HEK293T (cell line): ENCODE data around the gene MYH7.
"Not testable (repeated sequence)": the region's sequence is repeated elsewhere in the genome, so short reads cannot be mapped to it uniquely, and the experiment has no call there.

ENCODE experiments used
- CTCF ChIA-PET: fragments of 350-600 bp; formaldehyde crosslinking; extraction: SDS; loops from one replicate; lab custom pipeline; 2021; ENCODE audit warnings: antibody characterized with exemption, inconsistent platforms; lab: Yijun Ruan, JAX
- POLR2A ChIA-PET: fragments of 350-600 bp; formaldehyde crosslinking; extraction: SDS; loops from one replicate; lab custom pipeline; 2020; ENCODE audit warnings: antibody characterized with exemption, inconsistent platforms; lab: Yijun Ruan, JAX
- DNase-seq: peaks from one replicate; pipeline ENCODE4 v3.0.0; 2012; ENCODE audit warnings: mixed read lengths; ENCODE audit errors: extremely low spot score
- ARNT ChIP-seq: fragments of 450-650 bp; IDR thresholded peaks from 2 replicates; pipeline ENCODE4 v1.6.1; 2017; ENCODE audit warnings: mild to moderate bottlenecking
- BHLHE40 ChIP-seq: fragments of 450-650 bp; IDR thresholded peaks from 2 replicates; pipeline ENCODE4 v1.6.1; 2016; ENCODE audit warnings: mild to moderate bottlenecking, moderate library complexity, borderline replicate concordance
- CTBP1 ChIP-seq: fragments of 450-650 bp; IDR thresholded peaks from 2 replicates; pipeline ENCODE4 v1.6.1; 2016; ENCODE audit warnings: borderline replicate concordance
- ELF4 ChIP-seq: fragments of 450-650 bp; IDR thresholded peaks from 2 replicates; pipeline ENCODE4 v1.6.1; 2017; ENCODE audit warnings: antibody characterized with exemption
- FOXA1 ChIP-seq: fragments of 450-650 bp; IDR thresholded peaks from 2 replicates; pipeline ENCODE4 v1.6.1; 2016; ENCODE audit warnings: mild to moderate bottlenecking
- FOXK2 ChIP-seq: fragments of 450-650 bp; IDR thresholded peaks from 2 replicates; pipeline ENCODE4 v1.6.1; 2016; ENCODE audit warnings: mild to moderate bottlenecking
- FOXM1 ChIP-seq: fragments of 450-650 bp; IDR thresholded peaks from 2 replicates; pipeline ENCODE4 v1.6.1; 2017; ENCODE audit warnings: mild to moderate bottlenecking, borderline replicate concordance
- HDGF ChIP-seq: fragments of 450-650 bp; IDR thresholded peaks from 2 replicates; pipeline ENCODE4 v1.6.1; 2017; ENCODE audit warnings: antibody characterized with exemption, borderline replicate concordance
- L3MBTL2 ChIP-seq: fragments of 450-650 bp; conservative IDR thresholded peaks from 2 replicates; pipeline ENCODE4 v1.6.1; 2016; ENCODE audit warnings: mild to moderate bottlenecking
- LEF1 ChIP-seq: fragments of 450-650 bp; IDR thresholded peaks from 2 replicates; pipeline ENCODE4 v1.6.1; 2017; ENCODE audit warnings: mild to moderate bottlenecking, borderline replicate concordance
- NFRKB ChIP-seq: fragments of 450-650 bp; IDR thresholded peaks from 2 replicates; pipeline ENCODE4 v1.6.1; 2016; ENCODE audit warnings: mild to moderate bottlenecking, moderate library complexity
- SP1 ChIP-seq: fragments of 450-650 bp; IDR thresholded peaks from 2 replicates; pipeline ENCODE4 v1.6.1; 2017
- SUZ12 ChIP-seq: fragments of 450-650 bp; IDR thresholded peaks from 2 replicates; pipeline ENCODE4 v1.6.1; 2016; ENCODE audit warnings: mild to moderate bottlenecking
- TARDBP ChIP-seq: fragments of 450-650 bp; IDR thresholded peaks from 2 replicates; pipeline ENCODE4 v1.6.1; 2016
- ZNF384 ChIP-seq: fragments of 450-650 bp; IDR thresholded peaks from 2 replicates; pipeline ENCODE4 v1.6.1; 2016
- TF ChIP-seq, protein P1 (sequence below): fragments of 450-650 bp; IDR thresholded peaks from 2 replicates; pipeline ENCODE4 v1.6.1; 2016

The MYH7 gene

DNA sequence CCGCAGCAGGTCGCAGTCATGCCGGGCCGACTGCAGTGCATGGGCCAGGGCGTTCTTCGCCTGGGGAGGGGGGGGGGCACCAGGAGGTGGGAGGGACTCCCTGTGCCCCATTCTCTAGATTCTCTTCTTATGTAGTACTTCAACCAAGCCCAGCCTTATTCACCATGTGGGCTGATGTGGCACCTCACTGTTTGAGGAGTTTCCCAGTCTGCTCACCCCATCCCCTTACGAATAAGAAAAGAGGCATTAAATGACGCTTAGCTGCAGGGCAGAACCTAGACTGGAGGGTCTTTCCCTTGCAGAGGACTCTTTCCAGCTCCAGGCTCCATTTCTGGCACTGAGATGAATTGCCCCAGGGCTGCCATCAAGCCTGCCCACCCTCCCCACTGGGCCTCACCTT lies 46.5 kb downstream of the MYH7 start:
- POLR2A ChIA-PET: no interaction called here
- no peak for DNase-seq
- CTCF ChIA-PET: interaction anchor here (1.7 kb wide), 1 partner anchor 9 kb away, joined by 6 read pairs; no protein-coding TSS in a partner anchor
- TF ChIP-seq FOXK2: no peak
- TF ChIP-seq CTBP1: no peak
- no peak for TF ChIP-seq BHLHE40
- TF ChIP-seq SP1: no peak
- no peak for TF ChIP-seq TARDBP
- TF ChIP-seq, protein P1, sequence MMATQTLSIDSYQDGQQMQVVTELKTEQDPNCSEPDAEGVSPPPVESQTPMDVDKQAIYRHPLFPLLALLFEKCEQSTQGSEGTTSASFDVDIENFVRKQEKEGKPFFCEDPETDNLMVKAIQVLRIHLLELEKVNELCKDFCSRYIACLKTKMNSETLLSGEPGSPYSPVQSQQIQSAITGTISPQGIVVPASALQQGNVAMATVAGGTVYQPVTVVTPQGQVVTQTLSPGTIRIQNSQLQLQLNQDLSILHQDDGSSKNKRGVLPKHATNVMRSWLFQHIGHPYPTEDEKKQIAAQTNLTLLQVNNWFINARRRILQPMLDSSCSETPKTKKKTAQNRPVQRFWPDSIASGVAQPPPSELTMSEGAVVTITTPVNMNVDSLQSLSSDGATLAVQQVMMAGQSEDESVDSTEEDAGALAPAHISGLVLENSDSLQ: no peak
- no peak for TF ChIP-seq NFRKB
- no peak for TF ChIP-seq HDGF
- no peak for TF ChIP-seq L3MBTL2
- no peak for TF ChIP-seq SUZ12
- no peak for TF ChIP-seq LEF1
- TF ChIP-seq FOXA1: no peak
- no peak for TF ChIP-seq FOXM1
- TF ChIP-seq ZNF384: no peak
- TF ChIP-seq ELF4: no peak
- no peak for TF ChIP-seq ARNT

DNA sequence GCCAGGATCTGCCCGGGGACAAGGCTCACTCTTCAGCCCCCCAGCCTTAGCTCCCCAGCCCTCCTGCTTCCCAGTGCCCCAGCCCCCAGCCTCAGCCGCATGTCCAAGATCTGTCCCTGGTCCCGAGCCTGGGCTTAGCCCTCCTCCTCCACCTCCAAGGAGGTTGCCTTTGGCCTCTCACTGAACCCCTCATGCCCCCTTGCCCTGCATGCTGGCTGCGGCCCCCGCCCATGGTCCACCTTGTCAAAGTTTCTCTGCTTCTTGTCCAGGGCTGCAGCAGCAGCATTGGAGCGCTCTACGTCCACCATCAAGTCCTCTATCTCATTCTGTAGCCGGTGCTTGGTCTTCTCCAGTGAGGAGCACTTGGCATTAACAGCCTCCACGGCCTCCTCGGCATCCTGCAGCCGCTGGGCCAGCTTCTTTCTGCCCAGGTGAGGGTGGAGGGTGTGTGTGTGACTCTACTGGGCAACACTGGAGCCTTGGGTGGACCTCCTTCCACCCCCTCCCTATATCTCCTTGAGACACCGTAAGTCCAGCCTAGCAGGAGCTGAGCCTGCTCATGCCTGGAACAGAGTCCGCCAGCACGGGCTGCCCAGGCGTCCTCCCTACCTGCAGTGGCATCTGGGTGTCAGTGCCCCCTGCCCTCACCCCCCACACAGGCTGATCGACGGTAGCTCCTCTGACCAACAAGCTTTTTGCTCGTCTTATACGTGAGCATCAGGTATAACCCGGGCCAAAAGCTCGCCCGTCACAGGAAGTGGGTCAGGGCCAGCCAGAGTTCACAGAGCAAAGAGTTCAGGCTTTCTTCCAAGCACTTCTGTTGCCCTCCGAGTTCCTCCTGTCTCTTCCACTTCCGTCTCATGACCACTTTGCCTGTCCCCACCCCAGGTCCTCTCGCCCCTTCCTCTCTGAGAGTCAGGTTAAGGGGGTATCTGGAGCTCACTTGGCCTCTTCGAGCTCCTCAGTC lies 47.3 kb downstream of the MYH7 start:
- TF ChIP-seq SUZ12 (no peak), ZNF384 (no peak), NFRKB (no peak), ARNT (no peak), L3MBTL2 (no peak), CTBP1 (no peak), FOXM1 (no peak), SP1 (no peak), FOXA1 (no peak), FOXK2 (no peak), LEF1 (no peak)
- TF ChIP-seq, protein P1: no peak
- ChIA-PET CTCF (interaction anchor here (1.7 kb wide), 1 partner anchor 8 kb away, joined by 6 read pairs; no protein-coding TSS in a partner anchor), POLR2A (no interaction called here)
- no peak for DNase-seq

DNA sequence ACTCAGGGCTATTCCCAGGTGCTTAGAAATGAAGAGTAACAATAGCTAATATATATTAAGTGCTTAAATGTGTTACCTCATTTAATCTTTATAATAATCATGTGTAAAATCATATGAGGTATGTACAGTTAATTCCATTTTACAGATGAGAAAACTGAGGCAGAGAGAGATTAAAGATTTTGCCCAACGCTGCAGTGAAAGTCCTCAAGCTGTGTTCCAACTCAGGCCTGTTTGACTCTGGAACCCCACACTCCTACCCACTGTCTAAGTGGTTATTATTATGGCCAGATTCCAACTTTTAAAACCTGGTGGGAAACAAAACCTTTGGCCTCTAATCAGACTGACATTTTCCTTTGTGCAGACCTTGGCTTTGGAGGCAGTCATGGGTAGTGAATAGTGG lies 48.5 kb downstream of the MYH7 start:
- POLR2A ChIA-PET: no interaction called here
- DNase-seq: no peak
- TF ChIP-seq BHLHE40: no peak
- no peak for TF ChIP-seq L3MBTL2
- no peak for TF ChIP-seq ELF4
- TF ChIP-seq, protein P1: no peak
- no peak for TF ChIP-seq FOXM1
- TF ChIP-seq LEF1: no peak
- TF ChIP-seq ZNF384: no peak
- no peak for TF ChIP-seq FOXK2
- TF ChIP-seq SUZ12: no peak
- CTCF ChIA-PET: interaction anchor here (1.7 kb wide), 1 partner anchor 7 kb away, joined by 6 read pairs; no protein-coding TSS in a partner anchor

DNA sequence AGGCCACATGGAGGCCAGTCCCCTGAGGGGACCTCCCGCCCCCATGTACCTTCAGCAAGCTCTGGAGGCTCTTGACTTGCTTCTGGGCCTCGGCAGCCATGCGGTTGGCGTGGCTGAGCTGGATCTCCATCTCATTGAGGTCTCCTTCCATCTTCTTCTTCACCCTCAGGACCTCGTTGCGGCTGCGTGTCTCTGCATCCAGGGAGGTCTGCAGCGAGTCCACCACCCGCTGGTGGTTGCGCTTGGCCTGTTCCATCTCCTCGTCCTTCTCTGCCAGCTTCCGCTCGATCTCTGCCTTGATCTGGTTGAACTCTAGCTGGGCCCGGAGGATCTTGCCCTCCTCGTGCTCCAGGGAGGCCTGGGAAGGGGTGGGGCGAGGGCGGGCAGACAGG lies 49.2 kb downstream of the MYH7 start:
- DNase-seq: not testable (repeated sequence)

DNA sequence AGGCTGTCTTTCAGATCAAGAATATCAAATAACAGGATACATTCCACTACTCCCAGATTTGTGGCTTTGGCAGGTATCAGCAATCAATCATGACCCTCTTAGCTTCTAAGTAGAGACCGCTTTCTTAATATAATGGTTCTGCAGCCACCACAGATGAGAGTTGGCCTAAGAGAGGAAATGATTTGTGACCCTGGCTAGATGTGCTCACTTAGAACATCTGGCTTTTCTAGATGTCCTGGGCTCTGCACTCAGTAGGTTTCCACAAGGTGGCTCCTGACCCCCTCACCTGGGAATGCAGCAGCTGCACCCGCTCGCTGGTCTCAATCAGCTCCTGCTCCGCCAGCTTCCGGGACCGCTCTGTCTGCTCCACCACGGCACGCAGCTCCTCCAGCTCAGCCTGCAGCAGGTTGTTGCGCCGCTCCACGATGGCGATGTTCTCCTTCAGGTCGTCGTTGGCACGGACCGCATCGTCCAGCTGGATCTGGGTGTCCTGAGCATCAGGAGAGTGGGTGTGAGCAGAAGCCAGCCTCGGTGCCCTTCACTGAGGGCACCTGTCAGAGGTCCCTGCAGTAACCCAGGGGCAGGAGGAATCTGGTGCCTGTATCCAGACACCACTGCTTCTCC lies 49.7 kb downstream of the MYH7 start:
- DNase-seq: no peak
- ChIA-PET CTCF (interaction anchor here (1.2 kb wide), 1 partner anchor 8 kb away, joined by 3 read pairs; no protein-coding TSS in a partner anchor), POLR2A (interaction anchor here (1.2 kb wide), 1 partner anchor 65 kb away, joined by 4 read pairs; the partner anchor contains the start of gene PABPN1)
- no peak for TF ChIP-seq HDGF

More for the DNA sequence above, 49.2 kb downstream of the MYH7 start:
- ChIA-PET POLR2A (interaction anchor here (1.2 kb wide), 1 partner anchor 66 kb away, joined by 4 read pairs; the partner anchor contains the start of gene PABPN1), CTCF (interaction anchor here (1.2 kb wide), 1 partner anchor 8 kb away, joined by 3 read pairs; no protein-coding TSS in a partner anchor)

DNA sequence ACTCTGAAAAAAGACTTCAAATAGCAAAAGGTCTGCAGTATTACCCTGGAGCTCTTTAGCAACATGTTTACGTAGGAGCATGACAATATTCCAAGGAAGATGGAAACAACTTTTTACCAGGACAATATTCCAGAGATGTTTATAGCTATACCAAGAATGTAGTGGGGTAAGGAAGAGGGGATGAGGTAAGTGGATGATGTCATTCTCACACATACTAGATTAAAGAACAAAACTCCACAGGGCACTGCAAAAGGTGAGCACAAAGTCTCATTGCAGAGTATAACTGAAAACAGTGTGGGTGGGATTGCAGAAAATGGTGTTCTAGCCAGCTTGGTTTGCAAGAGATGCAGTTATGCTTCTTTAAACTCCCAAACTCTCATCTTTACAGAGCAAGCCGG lies 50.2 kb downstream of the MYH7 start:
- CTCF ChIA-PET: interaction anchor here (1.2 kb wide), 1 partner anchor 9 kb away, joined by 3 read pairs; no protein-coding TSS in a partner anchor

More for the DNA sequence above, 50.2 kb downstream of the MYH7 start:
- POLR2A ChIA-PET: interaction anchor here (1.2 kb wide), 1 partner anchor 65 kb away, joined by 4 read pairs; the partner anchor contains the start of gene PABPN1
- no peak for DNase-seq
- TF ChIP-seq ELF4 (no peak), ARNT (no peak), FOXM1 (no peak), FOXA1 (no peak), SP1 (no peak), HDGF (no peak), BHLHE40 (no peak), SUZ12 (no peak), LEF1 (no peak), TARDBP (no peak), L3MBTL2 (no peak), CTBP1 (no peak), FOXK2 (no peak), ZNF384 (no peak)
- TF ChIP-seq, protein P1: no peak
